ENCODE data around the gene FKBP15. TPM values are rescaled to one million over a fixed set of nuclear protein-coding genes. Genes with fewer than 3 reads are reported as not detected.

The FKBP15 gene
- total and polyA plus RNA-seq, 2 of the 8 experiments (the other 6 are each of a cell fraction or from before 2014, with no cell fraction given): 9.9 to 13.8 TPM

GRCh38 chr9:113258282-113258681, 37.2 kb upstream of the FKBP15 start:
- no peak overlapping the region for H2BK120ac ChIP-seq (replicated peaks; ENCODE audit: low read depth, low read length)
- H3K79me2 ChIP-seq (ENCODE audit: control insufficient read depth in 1 of 2, insufficient read depth in 2 of 2, low read length in 2 of 2): no peaks in the 10 kb centered on the region
- H3K4me1 ChIP-seq (replicated peaks in 1 of 4; ENCODE audit: control insufficient read depth in 3 of 4, insufficient read depth in 4 of 4, low read length in 3 of 4): no peaks in the 10 kb centered on the region
- no peak for FAIRE-seq
- no peaks in the 10 kb centered on the region for H4K20me1 ChIP-seq (replicated peaks in 1 of 2; ENCODE audit: control insufficient read depth in 1 of 2, insufficient read depth in 2 of 2, low read length in 2 of 2)
- H4K91ac ChIP-seq (replicated peaks; ENCODE audit: insufficient read length, low read length): no peak overlapping the region
- H4K8ac ChIP-seq (ENCODE audit: extremely low read depth, insufficient read depth, low read length): no peak overlapping the region
- H3K27ac ChIP-seq (ENCODE audit: low read depth, low read length): no peak overlapping the region
- POLR2A ChIA-PET (ENCODE audit: partially characterized antibody): interaction anchor here (2.8 kb wide), 1 partner anchor 17 kb away, joined by 9 read pairs; the partner anchor contains the start of genes CDC26 and PRPF4
- no peak overlapping the region for H2BK15ac ChIP-seq (ENCODE audit: low read length)
- H3K56ac ChIP-seq (replicated peaks; ENCODE audit: insufficient read length, low read depth, low read length): no peak overlapping the region
- H3K4me3 ChIP-seq (ENCODE audit: extremely low read depth in 1 of 4, insufficient read depth in 2 of 4, low read depth in 3 of 4, low read length in 4 of 4): no peak overlapping the region
- no peak overlapping the region for H2AK5ac ChIP-seq (ENCODE audit: low read depth, low read length)
- no peak overlapping the region for H3K14ac ChIP-seq (ENCODE audit: insufficient read length)
- no peak overlapping the region for H4K5ac ChIP-seq (ENCODE audit: insufficient read length, low read depth, low read length)
- H2BK5ac ChIP-seq (ENCODE audit: low read depth, low read length): no peak overlapping the region
- no peak overlapping the region for H3K23ac ChIP-seq (ENCODE audit: insufficient read length)
- no peaks in the 10 kb centered on the region for H3K27me3 ChIP-seq (replicated peaks in 1 of 4; ENCODE audit: control insufficient read depth in 3 of 4, extremely low read depth in 1 of 4, insufficient read depth in 3 of 4, low read length in 3 of 4)
- no peak overlapping the region for H2BK20ac ChIP-seq (ENCODE audit: low read length)
- DNase-seq (ENCODE audit: low read depth in 1 of 2, low spot score in 2 of 2): no peak
- H3K9me3 ChIP-seq (ENCODE audit: insufficient read depth in 2 of 2, low read depth in 1 of 2, low read length in 1 of 2): no peaks in the 10 kb centered on the region
- H3K4ac ChIP-seq (replicated peaks; ENCODE audit: insufficient read length, low read depth, low read length): no peak overlapping the region
- H3K4me2 ChIP-seq (ENCODE audit: insufficient read depth in 1 of 2, low read depth in 2 of 2, low read length in 2 of 2): no peak overlapping the region
- no peak overlapping the region for H3K9ac ChIP-seq (replicated peaks in 1 of 4; ENCODE audit: extremely low read depth in 1 of 4, low read depth in 3 of 4, low read length in 3 of 4)
- H3K36me3 ChIP-seq (ENCODE audit: control insufficient read depth in 2 of 4, insufficient read depth in 4 of 4, low read length in 3 of 4): peaks cover 3 to 20% (median 12%) of the 10 kb centered on the region in 4 experiments; a peak in 7 of 8 replicates
- no peak overlapping the region for H2BK12ac ChIP-seq (ENCODE audit: low read depth, low read length)
- no peak overlapping the region for H3K18ac ChIP-seq (ENCODE audit: extremely low read depth, low read length)
- H3K23me2 ChIP-seq (ENCODE audit: low read depth, low read length): no peaks in the 10 kb centered on the region
- no peak overlapping the region for H2AFZ ChIP-seq (ENCODE audit: low read length)
- CTCF ChIA-PET (ENCODE audit: partially characterized antibody): interaction anchor here (1.5 kb wide), 1 partner anchor 16 kb away, joined by 4 read pairs; the partner anchor contains the start of genes CDC26 and PRPF4
- WGBS, 2 experiments (ENCODE audit: extremely low coverage in 1 of 2, insufficient coverage in 1 of 2, insufficient read length in 1 of 2, insufficient replicate concordance in 2 of 2, low coverage in 1 of 2, low lambda C conversion rate in 2 of 2, missing lambda C conversion rate in 1 of 2): 94% methylated on average over 1 of the region's 1 CpG; no CpG with 5 or more reads in 1 of the 2 experiments
- H3K79me1 ChIP-seq (ENCODE audit: low read depth, low read length): no peaks in the 10 kb centered on the region; the same call in 1 of the 2 replicates
- TF ChIP-seq SRF (IDR thresholded peaks at IDR 0.05; ENCODE audit: low read depth, low read length): no peak
- TF ChIP-seq HDAC2 (IDR thresholded peaks at IDR 0.05; ENCODE audit: borderline replicate concordance in 1 of 2, low read depth in 2 of 2, low read length in 2 of 2): no peak
- TF ChIP-seq HDAC6 (IDR thresholded peaks at IDR 0.05; ENCODE audit: low read depth, low read length): no peak
- TF ChIP-seq CHD2 (IDR thresholded peaks at IDR 0.05; ENCODE audit: low read length): no peak
- no peak for TF ChIP-seq SIRT6 (IDR thresholded peaks at IDR 0.05; ENCODE audit: low read length)
- no peak for TF ChIP-seq SIX5 (IDR thresholded peaks at IDR 0.05; ENCODE audit: low read depth, low read length)
- no peak for TF ChIP-seq ZNF274 (IDR thresholded peaks at IDR 0.05; ENCODE audit: borderline replicate concordance, extremely low read depth, low read length)
- TF ChIP-seq CTBP2 (IDR thresholded peaks at IDR 0.05; ENCODE audit: borderline replicate concordance, insufficient read depth, insufficient read length, low read length): no peak
- TF ChIP-seq GABPA (IDR thresholded peaks at IDR 0.05; ENCODE audit: borderline replicate concordance, insufficient read depth, low read length): no peak
- TF ChIP-seq RAD21 (IDR thresholded peaks at IDR 0.05 in 1 of 2, conservative IDR thresholded peaks at IDR 0.05 in 1 of 2; ENCODE audit: low read depth in 2 of 2, low read length in 2 of 2): no peak
- TF ChIP-seq E2F6 (IDR thresholded peaks at IDR 0.05): no peak
- no peak for TF ChIP-seq FOSL1 (IDR thresholded peaks at IDR 0.05; ENCODE audit: insufficient read depth, low read depth, low read length)
- no peak for TF ChIP-seq SAP30 (IDR thresholded peaks at IDR 0.05; ENCODE audit: insufficient read depth, insufficient replicate concordance, low read length)

All from H1 (cell line).